Vagina (tissue), 2 donors: Measurements from ENCODE around the gene ARL5B. TPM values are rescaled to one million over a fixed set of nuclear protein-coding genes. Genes with fewer than 3 reads are reported as not detected.

Source experiments
- DNase-seq, 2 donors: peaks; one replicate each; pipeline ENCODE4 v3.0.0-alpha.2; 2017; ENCODE audit errors: extremely low spot score in 2 of 2
- H3K27ac ChIP-seq: fragments of 200-600 bp; sonication (generic); one replicate; pipeline ENCODE4 v1.5.1; 2019
- H3K27me3 ChIP-seq: fragments of 200-600 bp; sonication (generic); one replicate; pipeline ENCODE4 v1.5.1; 2019
- H3K36me3 ChIP-seq, 2 donors: fragments of 200-600 bp; sonication (generic); one replicate each; pipeline ENCODE4 v1.5.1; 2017 to 2019
- H3K4me1 ChIP-seq: fragments of 200-600 bp; sonication (generic); one replicate; pipeline ENCODE4 v1.5.1; 2019
- H3K4me3 ChIP-seq, 2 donors: fragments of 200-600 bp; sonication (generic); 1 replicate in 1 of 2; 2 replicates in 1 of 2; pipeline ENCODE4 v1.5.1; 2016 to 2019
- H3K9me3 ChIP-seq: fragments of 200-600 bp; sonication (generic); one replicate; pipeline ENCODE4 v1.5.1; 2019
- POLR2A ChIP-seq, 2 donors: fragments of 450-650 bp; IDR thresholded peaks; one replicate each; pipeline ENCODE4 v1.6.1; 2017; ENCODE audit warnings: antibody characterized with exemption in 2 of 2, mild to moderate bottlenecking in 2 of 2, moderate library complexity in 2 of 2
- POLR2AphosphoS5 ChIP-seq, 2 donors: sonication (generic); formaldehyde crosslinking; IDR thresholded peaks; one replicate each; pipeline ENCODE4 v1.9.0; 2017; ENCODE audit warnings: antibody characterized with exemption in 2 of 2, mild to moderate bottlenecking in 2 of 2, low read depth in 1 of 2; ENCODE audit not compliant: insufficient read depth in 1 of 2
- intact Hi-C: fragments of 100-400 bp; cut with DNase I; formaldehyde crosslinking; loops from one replicate; pipeline ENCODE4 v1.15.1; 2023
- total RNA-seq: library from RNA; depleted of rRNA; stranded (reverse); fragments of >200 nt; gene quantifications from one replicate; pipeline ENCODE4 v1.2.3, GENCODE V29; 2016
- TF ChIP-seq, protein P1 (sequence below), 3 experiments: fragments of 450-650 bp in 2 of 3; fragments of 200-600 bp in 1 of 3; sonication (generic) in 1 of 3; IDR thresholded peaks; one replicate each; pipeline ENCODE4 v1.5.1; 2017 to 2019; ENCODE audit warnings: antibody characterized with exemption in 3 of 3, mild to moderate bottlenecking in 2 of 3, moderate library complexity in 2 of 3

Gene ARL5B
- total RNA-seq, 1 donor from 2014 or later = 11.8 TPM

DNA sequence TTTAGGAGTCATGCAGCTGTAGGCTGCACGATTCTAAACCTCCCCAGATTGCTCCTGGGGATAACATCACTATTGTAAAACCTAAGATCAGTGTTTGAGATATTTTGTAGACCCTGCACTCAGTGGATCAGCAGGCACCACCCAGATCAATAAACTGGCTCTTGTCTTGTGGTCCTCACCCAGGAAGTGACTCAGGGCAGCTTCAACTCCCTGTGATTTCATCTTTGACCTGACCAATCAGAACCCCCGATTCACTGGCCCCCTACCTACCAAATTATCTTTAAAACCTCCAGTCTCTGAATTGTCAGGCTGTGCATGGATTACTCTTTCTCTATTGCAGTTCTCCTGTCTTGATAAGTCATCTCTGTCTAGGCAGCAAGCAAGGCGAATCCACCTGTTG, 25.7 kb downstream of the ARL5B start:
- no peak overlapping the region for H3K27ac ChIP-seq
- H3K4me1 ChIP-seq = no peaks in the 10 kb centered on the region
- H3K36me3 ChIP-seq = no peaks in the 10 kb centered on the region
- DNase-seq = no peak
- TF ChIP-seq POLR2AphosphoS5 (IDR thresholded peaks at IDR 0.05; ENCODE audit: insufficient read depth in 1 of 2, low read depth in 1 of 2) = no peak
- H3K27me3 ChIP-seq = no peaks in the 10 kb centered on the region
- intact Hi-C loops = no loop called here
- H3K4me3 ChIP-seq = no peak overlapping the region
- no peaks in the 10 kb centered on the region for H3K9me3 ChIP-seq

DNA sequence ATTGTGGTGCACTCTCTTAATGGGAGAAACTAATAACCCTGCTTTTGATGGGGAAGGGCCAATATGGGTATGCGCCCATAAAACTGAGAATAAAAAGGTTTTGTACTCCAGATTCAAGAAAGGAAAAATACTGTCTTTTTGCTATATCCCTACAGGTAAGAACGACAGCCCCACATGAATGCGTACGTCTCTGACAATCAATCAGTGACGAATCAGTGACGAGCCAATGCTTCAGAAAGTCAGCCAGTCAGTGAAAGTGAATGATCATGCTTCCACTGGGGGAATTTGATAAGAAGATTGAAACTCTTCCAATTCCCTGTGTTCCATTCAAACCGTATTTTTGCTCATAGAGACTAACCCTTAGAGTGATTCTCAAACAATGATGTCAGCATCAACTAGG, 26.3 kb downstream of the ARL5B start:
- TF ChIP-seq POLR2A (IDR thresholded peaks at IDR 0.05) (no peak), POLR2AphosphoS5 (IDR thresholded peaks at IDR 0.05; ENCODE audit: insufficient read depth in 1 of 2, low read depth in 1 of 2) (no peak)
- TF ChIP-seq, protein P1, sequence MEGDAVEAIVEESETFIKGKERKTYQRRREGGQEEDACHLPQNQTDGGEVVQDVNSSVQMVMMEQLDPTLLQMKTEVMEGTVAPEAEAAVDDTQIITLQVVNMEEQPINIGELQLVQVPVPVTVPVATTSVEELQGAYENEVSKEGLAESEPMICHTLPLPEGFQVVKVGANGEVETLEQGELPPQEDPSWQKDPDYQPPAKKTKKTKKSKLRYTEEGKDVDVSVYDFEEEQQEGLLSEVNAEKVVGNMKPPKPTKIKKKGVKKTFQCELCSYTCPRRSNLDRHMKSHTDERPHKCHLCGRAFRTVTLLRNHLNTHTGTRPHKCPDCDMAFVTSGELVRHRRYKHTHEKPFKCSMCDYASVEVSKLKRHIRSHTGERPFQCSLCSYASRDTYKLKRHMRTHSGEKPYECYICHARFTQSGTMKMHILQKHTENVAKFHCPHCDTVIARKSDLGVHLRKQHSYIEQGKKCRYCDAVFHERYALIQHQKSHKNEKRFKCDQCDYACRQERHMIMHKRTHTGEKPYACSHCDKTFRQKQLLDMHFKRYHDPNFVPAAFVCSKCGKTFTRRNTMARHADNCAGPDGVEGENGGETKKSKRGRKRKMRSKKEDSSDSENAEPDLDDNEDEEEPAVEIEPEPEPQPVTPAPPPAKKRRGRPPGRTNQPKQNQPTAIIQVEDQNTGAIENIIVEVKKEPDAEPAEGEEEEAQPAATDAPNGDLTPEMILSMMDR (IDR thresholded peaks at IDR 0.05) = no peak
- H3K27me3 ChIP-seq = no peaks in the 10 kb centered on the region
- H3K4me3 ChIP-seq = no peak overlapping the region
- H3K36me3 ChIP-seq = no peaks in the 10 kb centered on the region
- DNase-seq = no peak
- H3K9me3 ChIP-seq = no peaks in the 10 kb centered on the region
- intact Hi-C loops = no loop called here
- H3K4me1 ChIP-seq = no peaks in the 10 kb centered on the region
- H3K27ac ChIP-seq = no peak overlapping the region

DNA sequence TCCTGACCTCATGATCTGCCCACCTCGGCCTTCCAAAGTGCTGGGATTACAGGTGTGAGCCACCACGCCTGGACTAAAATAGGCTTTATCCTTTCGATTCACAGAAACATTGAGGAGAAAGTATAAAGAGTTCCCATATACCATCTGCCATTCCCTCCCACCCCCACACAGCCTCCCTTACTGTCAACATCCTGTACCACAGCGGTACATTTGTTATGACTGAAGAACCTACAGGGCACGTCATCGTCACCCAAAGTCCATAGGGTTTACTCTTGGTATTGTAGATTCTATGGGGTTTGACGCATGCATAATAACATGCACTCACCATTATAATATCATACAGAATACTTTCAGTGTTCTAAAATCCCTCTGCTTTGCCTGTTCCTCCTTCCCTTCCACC, 28.0 kb downstream of the ARL5B start:
- no peaks in the 10 kb centered on the region for H3K9me3 ChIP-seq
- no peak overlapping the region for H3K27ac ChIP-seq
- intact Hi-C loops = no loop called here
- no peaks in the 10 kb centered on the region for H3K4me1 ChIP-seq
- TF ChIP-seq POLR2AphosphoS5 (IDR thresholded peaks at IDR 0.05; ENCODE audit: insufficient read depth in 1 of 2, low read depth in 1 of 2) = no peak
- TF ChIP-seq, protein P1 (IDR thresholded peaks at IDR 0.05) = no peak
- TF ChIP-seq POLR2A (IDR thresholded peaks at IDR 0.05) = no peak
- H3K4me3 ChIP-seq = no peak overlapping the region
- no peak for DNase-seq
- no peaks in the 10 kb centered on the region for H3K27me3 ChIP-seq
- H3K36me3 ChIP-seq = no peaks in the 10 kb centered on the region

DNA sequence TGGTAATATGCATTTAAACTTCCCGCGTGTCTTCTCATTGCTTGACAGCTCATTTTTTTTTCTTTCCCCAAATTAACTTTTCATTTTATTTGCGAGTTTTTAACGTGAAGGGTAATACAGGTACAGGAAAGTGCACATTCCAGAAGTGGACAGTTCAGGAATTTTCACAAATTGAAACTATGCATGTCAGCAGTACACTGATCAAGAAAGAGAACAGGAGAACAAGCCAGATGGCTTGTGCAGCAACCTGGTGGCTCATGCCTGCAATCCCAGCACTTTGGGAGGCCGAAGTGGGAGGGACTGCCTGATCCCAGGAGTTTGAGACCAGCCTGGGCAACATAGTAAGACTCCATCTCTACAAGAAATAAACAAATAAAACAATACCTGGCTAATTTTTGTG, 28.5 kb downstream of the ARL5B start:
- intact Hi-C loops = no loop called here
- no peaks in the 10 kb centered on the region for H3K36me3 ChIP-seq
- H3K27me3 ChIP-seq = no peaks in the 10 kb centered on the region
- no peak overlapping the region for H3K27ac ChIP-seq
- H3K4me3 ChIP-seq = no peak overlapping the region
- no peaks in the 10 kb centered on the region for H3K4me1 ChIP-seq
- H3K9me3 ChIP-seq = no peaks in the 10 kb centered on the region
- TF ChIP-seq, protein P1 (IDR thresholded peaks at IDR 0.05) = no peak
- TF ChIP-seq POLR2AphosphoS5 (IDR thresholded peaks at IDR 0.05; ENCODE audit: insufficient read depth in 1 of 2, low read depth in 1 of 2) (no peak), POLR2A (IDR thresholded peaks at IDR 0.05) (no peak)
- no peak for DNase-seq

DNA sequence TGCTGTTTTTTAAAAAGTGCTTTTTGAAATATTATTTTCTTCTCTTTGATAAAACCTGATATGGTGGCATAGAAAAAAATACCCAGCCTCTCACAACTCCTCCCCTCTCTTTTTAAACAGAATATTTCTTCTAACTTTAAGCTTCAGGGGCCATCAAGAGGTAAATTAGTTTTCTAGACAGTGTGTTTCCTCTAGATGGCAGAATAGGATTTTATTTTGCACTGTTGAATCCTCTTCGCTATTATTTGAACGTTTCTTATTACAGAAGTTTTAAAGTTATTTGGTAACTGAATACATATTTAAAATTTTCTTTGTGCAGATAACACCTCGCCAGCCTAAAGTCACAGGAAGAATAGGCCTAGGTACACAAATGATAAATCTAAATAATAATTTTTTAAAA, 30.3 kb downstream of the ARL5B start:
- intact Hi-C loops = no loop called here
- H3K27ac ChIP-seq = no peak overlapping the region
- DNase-seq = no peak
- H3K36me3 ChIP-seq = no peaks in the 10 kb centered on the region
- no peaks in the 10 kb centered on the region for H3K27me3 ChIP-seq
- no peak overlapping the region for H3K4me3 ChIP-seq
- TF ChIP-seq, protein P1 (IDR thresholded peaks at IDR 0.05) = peak in 1 of 3 experiments; percentile 22
- TF ChIP-seq POLR2A (IDR thresholded peaks at IDR 0.05) (no peak), POLR2AphosphoS5 (IDR thresholded peaks at IDR 0.05; ENCODE audit: insufficient read depth in 1 of 2, low read depth in 1 of 2) (no peak)
- no peaks in the 10 kb centered on the region for H3K9me3 ChIP-seq
- no peaks in the 10 kb centered on the region for H3K4me1 ChIP-seq

DNA sequence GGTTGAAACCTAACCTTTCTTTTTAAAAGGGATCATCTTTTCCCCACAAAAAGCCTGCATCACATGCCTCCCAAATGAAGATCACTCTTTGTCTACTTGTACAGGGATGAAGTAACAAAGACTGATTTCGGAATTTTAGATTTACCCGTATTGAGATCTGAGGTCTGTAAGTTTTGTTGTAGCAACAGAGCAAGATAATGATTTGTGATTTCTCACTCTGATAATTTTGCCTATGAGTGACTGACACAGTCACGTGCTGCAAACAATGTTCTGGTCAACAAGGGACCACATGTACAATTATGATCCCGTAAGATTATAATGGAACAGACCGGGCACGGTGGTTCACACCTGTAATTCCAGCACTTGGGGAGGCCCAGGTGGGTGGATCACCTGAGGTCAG, 31.3 kb downstream of the ARL5B start:
- TF ChIP-seq, protein P1 (IDR thresholded peaks at IDR 0.05) = no peak
- TF ChIP-seq POLR2A (IDR thresholded peaks at IDR 0.05) (no peak), POLR2AphosphoS5 (IDR thresholded peaks at IDR 0.05; ENCODE audit: insufficient read depth in 1 of 2, low read depth in 1 of 2) (no peak)

More for the DNA sequence above, 31.3 kb downstream of the ARL5B start:
- Histone ChIP-seq H3K4me3 (no peak overlapping the region), H3K27ac (no peak overlapping the region), H3K4me1 (no peaks in the 10 kb centered on the region), H3K36me3 (no peaks in the 10 kb centered on the region), H3K27me3 (no peaks in the 10 kb centered on the region), H3K9me3 (no peaks in the 10 kb centered on the region)
- DNase-seq = no peak
- intact Hi-C loops = no loop called here
